Measurements from ENCODE around the gene ERBB4.

GRCh38 chr2:211744379-211744778 lies 794.2 kb downstream of the ERBB4 start:
- no peak for TF ChIP-seq CTCF (IDR thresholded peaks at IDR 0.05)
- TF ChIP-seq POLR2AphosphoS5 (IDR thresholded peaks at IDR 0.05; ENCODE audit: low read depth, low read length): no peak
- TF ChIP-seq TCF7L2 (IDR thresholded peaks at IDR 0.05; ENCODE audit: low read depth, low read length): no peak
- TF ChIP-seq REST (IDR thresholded peaks at IDR 0.05; ENCODE audit: insufficient read depth in 1 of 2, low read depth in 2 of 2, low read length in 1 of 2): no peak
- no peak for TF ChIP-seq SIN3A (IDR thresholded peaks at IDR 0.05; ENCODE audit: borderline replicate concordance, insufficient read depth, low read depth, low read length)
